Activated CD8-positive, alpha-beta memory T cell treated with anti-CD3 and anti-CD28 coated beads, Interleukin-2, amount 50 U/mL, for 48 hours (primary cell): ENCODE data around the gene MYOCD.

Experiments
- DNase-seq: peaks from one replicate; pipeline ENCODE4 v3.0.0-alpha.2; 2020

The MYOCD gene

GRCh38 chr17:12773153-12773552 is 107.5 kb downstream of the MYOCD start:
- no peak for DNase-seq

GRCh38 chr17:12789075-12789480 is 123.4 kb downstream of the MYOCD start:
- no peak for DNase-seq

GRCh38 chr17:12789481-12790248 is 124.0 kb downstream of the MYOCD start, which contains the start of gene ARHGAP44:
Gene ARHGAP44 (plus strand): TSS chr17:12789498. CDS start chr17:12789839, 341 bp downstream.
- DNase-seq: peak; percentile 67

GRCh38 chr17:12790249-12791106 is 124.8 kb downstream of the MYOCD start:
- DNase-seq: no peak

- DNase-seq: no peak
Observed at GRCh38 chr17:12794919-12795532, 129.3 kb downstream of the MYOCD start.

- DNase-seq: no peak
Observed at GRCh38 chr17:12800855-12801365, 135.2 kb downstream of the MYOCD start.

- DNase-seq: no peak
Observed at GRCh38 chr17:12806630-12807029, 140.9 kb downstream of the MYOCD start.

- no peak for DNase-seq
Observed at GRCh38 chr17:12808723-12809122, 143.0 kb downstream of the MYOCD start.

- no peak for DNase-seq
Observed at GRCh38 chr17:12812877-12813276, 147.2 kb downstream of the MYOCD start.

GRCh38 chr17:12813664-12814063 is 148.0 kb downstream of the MYOCD start:
- no peak for DNase-seq

- DNase-seq: no peak
Observed at GRCh38 chr17:12814718-12815117, 149.0 kb downstream of the MYOCD start.

- no peak for DNase-seq
Observed at GRCh38 chr17:12815642-12816141, 150.0 kb downstream of the MYOCD start.
